ENCODE measurements around the gene ALG3.
A peak's percentile ranks its signal among the peaks of the same experiment; 100 is the strongest.

The ALG3 gene

DNA sequence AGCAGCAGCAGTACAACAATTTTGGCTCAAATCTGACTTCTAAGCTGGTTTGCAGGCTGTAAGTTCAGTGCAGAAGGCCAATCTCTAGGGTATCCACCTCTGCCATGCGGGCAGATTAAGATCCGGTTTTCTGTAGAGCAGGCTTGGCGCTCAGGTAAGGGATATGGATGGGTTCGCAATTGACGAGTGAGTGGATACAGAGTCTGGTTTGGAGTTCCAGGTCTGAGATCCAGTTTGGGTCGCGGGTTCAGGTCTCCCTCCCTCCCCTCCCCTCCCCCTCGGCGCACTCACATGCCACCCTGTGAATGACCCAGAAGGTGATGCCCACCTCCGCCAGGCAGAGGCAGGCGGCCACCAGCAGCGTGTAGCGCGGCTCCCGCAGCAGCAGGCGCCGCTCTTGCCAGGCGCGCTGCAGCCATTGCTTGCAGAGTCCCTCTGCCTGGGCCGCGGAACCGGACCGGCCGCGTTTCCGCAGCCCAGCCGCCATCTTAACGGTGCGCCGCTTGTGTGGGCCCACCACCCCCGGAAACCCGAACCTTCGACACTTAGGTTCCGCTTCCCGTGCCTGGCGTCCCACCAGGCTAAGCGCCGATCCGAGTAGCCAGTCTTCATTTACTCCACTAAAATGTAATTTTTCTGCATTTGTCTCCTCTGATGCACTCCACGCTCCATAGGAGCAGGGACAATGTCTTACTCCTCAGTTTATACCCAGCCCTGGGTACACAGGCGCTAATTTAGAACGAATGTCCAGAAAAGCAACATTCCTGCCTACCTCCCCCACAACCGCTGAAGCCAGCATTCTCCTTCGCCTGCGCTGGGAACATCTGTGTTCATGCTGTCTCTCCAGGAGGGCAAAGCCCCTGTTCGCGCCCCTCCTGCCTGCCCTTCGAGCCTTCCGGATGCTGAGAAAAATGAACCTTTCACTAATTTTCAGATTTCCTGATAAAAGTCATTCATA, at the start of gene ALG3:
Gene ALG3 (minus strand): TSS at position 509 of the 958 bp plus-strand sequence. CDS start 22 bp downstream, at position 487.
- Histone ChIP-seq H3K4me3 (replicated peaks; ENCODE audit: low read depth, low read length) (peak within 1 kb of the TSS; percentile 99), H3K27me3 (replicated peaks; ENCODE audit: control insufficient read depth, insufficient read depth, low read length) (no peaks in the 10 kb centered on the region), H3K36me3 (ENCODE audit: control insufficient read depth, insufficient read depth, low read length) (peaks cover 13% of the 10 kb centered on the region)
- TF ChIP-seq, protein P1, sequence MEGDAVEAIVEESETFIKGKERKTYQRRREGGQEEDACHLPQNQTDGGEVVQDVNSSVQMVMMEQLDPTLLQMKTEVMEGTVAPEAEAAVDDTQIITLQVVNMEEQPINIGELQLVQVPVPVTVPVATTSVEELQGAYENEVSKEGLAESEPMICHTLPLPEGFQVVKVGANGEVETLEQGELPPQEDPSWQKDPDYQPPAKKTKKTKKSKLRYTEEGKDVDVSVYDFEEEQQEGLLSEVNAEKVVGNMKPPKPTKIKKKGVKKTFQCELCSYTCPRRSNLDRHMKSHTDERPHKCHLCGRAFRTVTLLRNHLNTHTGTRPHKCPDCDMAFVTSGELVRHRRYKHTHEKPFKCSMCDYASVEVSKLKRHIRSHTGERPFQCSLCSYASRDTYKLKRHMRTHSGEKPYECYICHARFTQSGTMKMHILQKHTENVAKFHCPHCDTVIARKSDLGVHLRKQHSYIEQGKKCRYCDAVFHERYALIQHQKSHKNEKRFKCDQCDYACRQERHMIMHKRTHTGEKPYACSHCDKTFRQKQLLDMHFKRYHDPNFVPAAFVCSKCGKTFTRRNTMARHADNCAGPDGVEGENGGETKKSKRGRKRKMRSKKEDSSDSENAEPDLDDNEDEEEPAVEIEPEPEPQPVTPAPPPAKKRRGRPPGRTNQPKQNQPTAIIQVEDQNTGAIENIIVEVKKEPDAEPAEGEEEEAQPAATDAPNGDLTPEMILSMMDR (IDR thresholded peaks at IDR 0.05; ENCODE audit: insufficient read depth, low read length, poor library complexity, severe bottlenecking): no peak
- DNase-seq (ENCODE audit: extremely low read depth, insufficient read length): peak; percentile 90

DNA sequence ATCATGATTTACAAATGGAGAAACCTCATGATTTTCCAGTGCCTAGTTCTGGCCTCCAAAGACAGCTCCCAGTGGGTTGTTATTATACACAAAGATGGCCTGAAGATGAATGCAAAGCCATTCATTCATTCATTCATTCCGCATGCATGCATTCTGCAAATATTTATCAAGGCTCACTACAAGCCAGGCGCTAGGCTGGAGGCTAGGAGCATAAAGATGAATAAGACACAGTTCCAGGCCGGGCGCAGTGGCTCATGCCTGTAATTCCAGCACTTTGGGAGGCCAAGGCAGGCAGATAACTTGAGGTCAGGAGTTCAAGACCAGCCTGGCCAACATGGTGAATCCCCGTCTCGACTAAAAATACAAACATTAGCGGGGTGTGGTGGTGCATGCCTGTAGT, 47.9 kb upstream of the ALG3 start:
- TF ChIP-seq, protein P1 (IDR thresholded peaks at IDR 0.05; ENCODE audit: insufficient read depth, low read length, poor library complexity, severe bottlenecking): no peak
- Histone ChIP-seq H3K4me3 (replicated peaks; ENCODE audit: low read depth, low read length) (no peak overlapping the region), H3K27me3 (replicated peaks; ENCODE audit: control insufficient read depth, insufficient read depth, low read length) (no peaks in the 10 kb centered on the region), H3K36me3 (ENCODE audit: control insufficient read depth, insufficient read depth, low read length) (peaks cover 4% of the 10 kb centered on the region)
- DNase-seq (ENCODE audit: extremely low read depth, insufficient read length): no peak

DNA sequence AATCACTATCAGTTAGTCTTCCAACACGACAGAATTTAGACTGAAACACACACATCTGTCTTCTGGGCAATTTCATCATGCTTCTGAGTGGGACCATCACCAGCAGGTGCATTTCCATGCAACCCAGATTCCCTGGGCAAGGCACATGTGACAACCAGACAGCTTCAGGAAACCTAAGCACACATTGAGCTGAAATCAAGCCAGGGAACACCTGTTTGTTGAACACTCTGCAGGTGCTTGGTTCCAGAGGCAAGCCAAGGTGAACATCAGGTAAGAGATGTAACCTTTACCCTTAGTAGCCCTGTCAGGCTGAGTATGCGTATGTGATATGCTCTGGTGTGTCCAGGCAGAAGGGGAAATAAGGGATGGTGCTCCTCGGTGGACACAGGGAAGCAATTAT, 47.0 kb upstream of the ALG3 start:
- no peak for DNase-seq (ENCODE audit: extremely low read depth, insufficient read length)
- H3K36me3 ChIP-seq (ENCODE audit: control insufficient read depth, insufficient read depth, low read length): no peaks in the 10 kb centered on the region
- no peaks in the 10 kb centered on the region for H3K27me3 ChIP-seq (replicated peaks; ENCODE audit: control insufficient read depth, insufficient read depth, low read length)
- TF ChIP-seq, protein P1 (IDR thresholded peaks at IDR 0.05; ENCODE audit: insufficient read depth, low read length, poor library complexity, severe bottlenecking): no peak
- no peak overlapping the region for H3K4me3 ChIP-seq (replicated peaks; ENCODE audit: low read depth, low read length)

DNA sequence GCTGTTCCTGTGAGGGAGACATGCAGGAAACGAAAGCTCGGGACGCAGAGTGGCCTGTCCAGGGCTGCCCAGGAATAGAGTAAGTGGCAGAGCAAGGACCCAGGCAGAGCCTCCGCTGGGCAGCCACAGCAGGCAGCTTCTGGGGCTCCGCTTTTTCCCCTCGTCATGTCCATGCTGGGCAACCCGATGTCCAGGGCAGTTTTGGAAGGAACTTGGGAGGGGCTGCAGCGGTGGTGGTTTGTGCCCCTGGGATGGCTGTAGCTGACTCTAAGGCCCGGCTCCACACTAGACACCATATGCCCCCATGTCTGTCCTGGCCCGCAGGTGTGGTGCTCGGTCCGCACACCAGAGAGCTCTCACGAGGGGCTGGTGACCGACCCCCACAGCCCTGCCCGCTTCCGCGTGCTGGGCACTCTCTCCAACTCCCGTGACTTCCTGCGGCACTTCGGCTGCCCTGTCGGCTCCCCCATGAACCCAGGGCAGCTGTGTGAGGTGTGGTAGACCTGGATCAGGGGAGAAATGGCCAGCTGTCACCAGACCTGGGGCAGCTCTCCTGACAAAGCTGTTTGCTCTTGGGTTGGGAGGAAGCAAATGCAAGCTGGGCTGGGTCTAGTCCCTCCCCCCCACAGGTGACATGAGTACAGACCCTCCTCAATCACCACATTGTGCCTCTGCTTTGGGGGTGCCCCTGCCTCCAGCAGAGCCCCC, 43.1 kb upstream of the ALG3 start:
- DNase-seq (ENCODE audit: extremely low read depth, insufficient read length): no peak
- Histone ChIP-seq H3K4me3 (replicated peaks; ENCODE audit: low read depth, low read length) (no peak overlapping the region), H3K36me3 (ENCODE audit: control insufficient read depth, insufficient read depth, low read length) (no peaks in the 10 kb centered on the region), H3K27me3 (replicated peaks; ENCODE audit: control insufficient read depth, insufficient read depth, low read length) (no peaks in the 10 kb centered on the region)
- TF ChIP-seq, protein P1 (IDR thresholded peaks at IDR 0.05; ENCODE audit: insufficient read depth, low read length, poor library complexity, severe bottlenecking): no peak

DNA sequence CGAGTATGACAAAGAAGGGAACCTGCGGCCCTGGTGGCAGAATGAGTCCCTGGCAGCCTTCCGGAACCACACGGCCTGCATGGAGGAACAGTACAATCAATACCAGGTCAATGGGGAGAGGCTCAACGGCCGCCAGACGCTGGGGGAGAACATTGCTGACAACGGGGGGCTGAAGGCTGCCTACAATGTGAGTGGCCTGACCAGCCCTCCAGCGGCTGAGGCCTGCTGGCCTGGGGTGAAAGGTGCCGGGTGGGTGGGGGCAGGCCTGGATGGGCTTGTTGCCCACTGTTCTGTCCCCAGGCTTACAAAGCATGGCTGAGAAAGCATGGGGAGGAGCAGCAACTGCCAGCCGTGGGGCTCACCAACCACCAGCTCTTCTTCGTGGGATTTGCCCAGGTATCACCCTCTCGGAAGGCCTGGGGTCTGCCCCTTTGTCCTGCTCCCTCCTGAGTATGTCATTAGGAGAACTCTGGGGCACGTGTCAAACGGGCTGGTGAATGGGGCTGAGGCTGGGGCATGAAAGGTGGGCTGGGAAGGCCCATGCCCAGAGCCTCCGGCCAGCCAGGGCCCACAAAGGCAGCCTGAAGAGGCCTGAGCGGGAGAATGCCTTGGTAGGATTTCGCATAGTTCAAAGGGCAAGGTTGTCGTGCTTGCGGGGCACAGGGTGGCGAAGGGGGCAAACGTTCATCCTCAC, 42.4 kb upstream of the ALG3 start:
- H3K36me3 ChIP-seq (ENCODE audit: control insufficient read depth, insufficient read depth, low read length): no peaks in the 10 kb centered on the region
- DNase-seq (ENCODE audit: extremely low read depth, insufficient read length): no peak
- no peak overlapping the region for H3K4me3 ChIP-seq (replicated peaks; ENCODE audit: low read depth, low read length)
- TF ChIP-seq, protein P1 (IDR thresholded peaks at IDR 0.05; ENCODE audit: insufficient read depth, low read length, poor library complexity, severe bottlenecking): no peak
- H3K27me3 ChIP-seq (replicated peaks; ENCODE audit: control insufficient read depth, insufficient read depth, low read length): no peaks in the 10 kb centered on the region

All from GM06990 (cell line).